ENCODE results near the gene ANKRD63. TPM values are rescaled to one million over a fixed set of nuclear protein-coding genes. Genes with fewer than 3 reads are reported as not detected.

The ANKRD63 gene
- total and polyA plus RNA-seq, 2 of the 13 experiments (the other 11 are each of a cell fraction or from before 2014, with no cell fraction given) = not detected

DNA sequence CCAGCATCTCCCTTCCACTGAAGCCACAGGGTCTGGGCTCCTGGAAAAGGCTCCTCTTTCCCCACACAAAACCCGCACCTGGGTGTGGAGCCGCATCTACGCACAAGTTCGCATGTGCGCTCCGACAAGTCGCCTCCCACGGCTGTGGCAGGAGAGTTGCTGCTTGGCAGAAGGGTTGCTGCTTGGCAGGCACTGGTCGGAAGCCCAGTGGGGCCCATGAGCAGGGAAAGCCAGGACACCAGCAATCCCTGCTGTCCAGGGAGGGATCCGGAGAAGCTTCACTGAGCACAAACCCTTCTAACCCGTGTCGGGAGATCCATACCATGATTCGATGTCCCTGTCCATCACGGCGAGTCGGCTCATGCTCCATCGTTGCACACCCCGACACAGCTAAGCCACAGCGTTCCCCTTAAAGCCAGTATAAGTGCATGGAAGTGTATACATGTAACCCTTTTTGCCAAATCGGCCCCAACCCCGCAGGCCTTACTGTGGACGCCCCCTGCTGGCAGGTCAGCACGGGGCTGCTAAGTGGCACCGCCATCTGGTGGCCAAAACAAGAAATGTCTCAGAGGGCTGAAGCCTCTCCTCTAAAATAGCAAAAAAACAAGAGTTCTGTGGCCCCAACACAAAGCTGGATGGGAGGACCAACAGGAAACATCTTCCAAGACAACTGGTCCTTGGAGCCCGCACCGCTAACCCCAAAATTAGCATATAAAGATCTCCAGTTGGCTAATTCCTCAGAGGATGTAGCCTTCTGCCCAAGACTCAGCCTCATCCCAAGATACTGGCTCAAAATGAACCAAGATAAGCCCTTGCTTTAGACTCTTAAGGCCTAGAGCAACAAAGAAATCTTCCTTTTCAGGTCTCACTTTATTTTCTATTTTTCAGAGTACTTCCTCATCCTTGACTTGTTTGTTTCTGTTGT is 8.3 kb downstream of the ANKRD63 start (continued):
- TF ChIP-seq, protein P1, sequence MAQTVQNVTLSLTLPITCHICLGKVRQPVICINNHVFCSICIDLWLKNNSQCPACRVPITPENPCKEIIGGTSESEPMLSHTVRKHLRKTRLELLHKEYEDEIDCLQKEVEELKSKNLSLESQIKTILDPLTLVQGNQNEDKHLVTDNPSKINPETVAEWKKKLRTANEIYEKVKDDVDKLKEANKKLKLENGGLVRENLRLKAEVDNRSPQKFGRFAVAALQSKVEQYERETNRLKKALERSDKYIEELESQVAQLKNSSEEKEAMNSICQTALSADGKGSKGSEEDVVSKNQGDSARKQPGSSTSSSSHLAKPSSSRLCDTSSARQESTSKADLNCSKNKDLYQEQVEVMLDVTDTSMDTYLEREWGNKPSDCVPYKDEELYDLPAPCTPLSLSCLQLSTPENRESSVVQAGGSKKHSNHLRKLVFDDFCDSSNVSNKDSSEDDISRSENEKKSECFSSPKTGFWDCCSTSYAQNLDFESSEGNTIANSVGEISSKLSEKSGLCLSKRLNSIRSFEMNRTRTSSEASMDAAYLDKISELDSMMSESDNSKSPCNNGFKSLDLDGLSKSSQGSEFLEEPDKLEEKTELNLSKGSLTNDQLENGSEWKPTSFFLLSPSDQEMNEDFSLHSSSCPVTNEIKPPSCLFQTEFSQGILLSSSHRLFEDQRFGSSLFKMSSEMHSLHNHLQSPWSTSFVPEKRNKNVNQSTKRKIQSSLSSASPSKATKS (CRISPR knock-in tag; IDR thresholded peaks at IDR 0.05) = no peak
- TF ChIP-seq, protein P2, sequence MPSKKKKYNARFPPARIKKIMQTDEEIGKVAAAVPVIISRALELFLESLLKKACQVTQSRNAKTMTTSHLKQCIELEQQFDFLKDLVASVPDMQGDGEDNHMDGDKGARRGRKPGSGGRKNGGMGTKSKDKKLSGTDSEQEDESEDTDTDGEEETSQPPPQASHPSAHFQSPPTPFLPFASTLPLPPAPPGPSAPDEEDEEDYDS (CRISPR knock-in tag; IDR thresholded peaks at IDR 0.05) = peak; percentile 61; the same call in 1 of the 2 replicates
- TF ChIP-seq ZNF83 (CRISPR knock-in tag; IDR thresholded peaks at IDR 0.05; ENCODE audit: borderline replicate concordance) (no peak), KDM4B (CRISPR knock-in tag; IDR thresholded peaks at IDR 0.05) (0 out of 2 replicates have a peak, but pooled peaks have one; percentile 39), TBP (CRISPR knock-in tag; IDR thresholded peaks at IDR 0.05) (no peak), ZNF101 (CRISPR knock-in tag; IDR thresholded peaks at IDR 0.05; ENCODE audit: borderline replicate concordance, low read depth) (no peak), ERF (CRISPR knock-in tag; IDR thresholded peaks at IDR 0.05) (peak; percentile 77), ZNF138 (CRISPR knock-in tag; IDR thresholded peaks at IDR 0.05; ENCODE audit: low read depth) (no peak), ZNF10 (CRISPR knock-in tag; IDR thresholded peaks at IDR 0.05; ENCODE audit: borderline replicate concordance, low read depth) (no peak), ZNF547 (CRISPR knock-in tag; IDR thresholded peaks at IDR 0.05) (no peak), RARG (CRISPR knock-in tag; IDR thresholded peaks at IDR 0.05; ENCODE audit: low read depth) (no peak)
- TF ChIP-seq, protein P3, sequence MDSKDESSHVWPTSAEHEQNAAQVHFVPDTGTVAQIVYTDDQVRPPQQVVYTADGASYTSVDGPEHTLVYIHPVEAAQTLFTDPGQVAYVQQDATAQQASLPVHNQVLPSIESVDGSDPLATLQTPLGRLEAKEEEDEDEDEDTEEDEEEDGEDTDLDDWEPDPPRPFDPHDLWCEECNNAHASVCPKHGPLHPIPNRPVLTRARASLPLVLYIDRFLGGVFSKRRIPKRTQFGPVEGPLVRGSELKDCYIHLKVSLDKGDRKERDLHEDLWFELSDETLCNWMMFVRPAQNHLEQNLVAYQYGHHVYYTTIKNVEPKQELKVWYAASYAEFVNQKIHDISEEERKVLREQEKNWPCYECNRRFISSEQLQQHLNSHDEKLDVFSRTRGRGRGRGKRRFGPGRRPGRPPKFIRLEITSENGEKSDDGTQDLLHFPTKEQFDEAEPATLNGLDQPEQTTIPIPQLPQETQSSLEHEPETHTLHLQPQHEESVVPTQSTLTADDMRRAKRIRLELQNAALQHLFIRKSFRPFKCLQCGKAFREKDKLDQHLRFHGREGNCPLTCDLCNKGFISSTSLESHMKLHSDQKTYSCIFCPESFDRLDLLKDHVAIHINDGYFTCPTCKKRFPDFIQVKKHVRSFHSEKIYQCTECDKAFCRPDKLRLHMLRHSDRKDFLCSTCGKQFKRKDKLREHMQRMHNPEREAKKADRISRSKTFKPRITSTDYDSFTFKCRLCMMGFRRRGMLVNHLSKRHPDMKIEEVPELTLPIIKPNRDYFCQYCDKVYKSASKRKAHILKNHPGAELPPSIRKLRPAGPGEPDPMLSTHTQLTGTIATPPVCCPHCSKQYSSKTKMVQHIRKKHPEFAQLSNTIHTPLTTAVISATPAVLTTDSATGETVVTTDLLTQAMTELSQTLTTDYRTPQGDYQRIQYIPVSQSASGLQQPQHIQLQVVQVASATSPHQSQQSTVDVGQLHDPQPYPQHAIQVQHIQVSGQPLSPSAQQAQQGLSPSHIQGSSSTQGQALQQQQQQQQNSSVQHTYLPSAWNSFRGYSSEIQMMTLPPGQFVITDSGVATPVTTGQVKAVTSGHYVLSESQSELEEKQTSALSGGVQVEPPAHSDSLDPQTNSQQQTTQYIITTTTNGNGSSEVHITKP (CRISPR knock-in tag; IDR thresholded peaks at IDR 0.05; ENCODE audit: low read depth) = no peak
- TF ChIP-seq, protein P4, sequence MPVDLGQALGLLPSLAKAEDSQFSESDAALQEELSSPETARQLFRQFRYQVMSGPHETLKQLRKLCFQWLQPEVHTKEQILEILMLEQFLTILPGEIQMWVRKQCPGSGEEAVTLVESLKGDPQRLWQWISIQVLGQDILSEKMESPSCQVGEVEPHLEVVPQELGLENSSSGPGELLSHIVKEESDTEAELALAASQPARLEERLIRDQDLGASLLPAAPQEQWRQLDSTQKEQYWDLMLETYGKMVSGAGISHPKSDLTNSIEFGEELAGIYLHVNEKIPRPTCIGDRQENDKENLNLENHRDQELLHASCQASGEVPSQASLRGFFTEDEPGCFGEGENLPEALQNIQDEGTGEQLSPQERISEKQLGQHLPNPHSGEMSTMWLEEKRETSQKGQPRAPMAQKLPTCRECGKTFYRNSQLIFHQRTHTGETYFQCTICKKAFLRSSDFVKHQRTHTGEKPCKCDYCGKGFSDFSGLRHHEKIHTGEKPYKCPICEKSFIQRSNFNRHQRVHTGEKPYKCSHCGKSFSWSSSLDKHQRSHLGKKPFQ (CRISPR knock-in tag; IDR thresholded peaks at IDR 0.05; ENCODE audit: insufficient replicate concordance) = no peak
- TF ChIP-seq, protein P5, sequence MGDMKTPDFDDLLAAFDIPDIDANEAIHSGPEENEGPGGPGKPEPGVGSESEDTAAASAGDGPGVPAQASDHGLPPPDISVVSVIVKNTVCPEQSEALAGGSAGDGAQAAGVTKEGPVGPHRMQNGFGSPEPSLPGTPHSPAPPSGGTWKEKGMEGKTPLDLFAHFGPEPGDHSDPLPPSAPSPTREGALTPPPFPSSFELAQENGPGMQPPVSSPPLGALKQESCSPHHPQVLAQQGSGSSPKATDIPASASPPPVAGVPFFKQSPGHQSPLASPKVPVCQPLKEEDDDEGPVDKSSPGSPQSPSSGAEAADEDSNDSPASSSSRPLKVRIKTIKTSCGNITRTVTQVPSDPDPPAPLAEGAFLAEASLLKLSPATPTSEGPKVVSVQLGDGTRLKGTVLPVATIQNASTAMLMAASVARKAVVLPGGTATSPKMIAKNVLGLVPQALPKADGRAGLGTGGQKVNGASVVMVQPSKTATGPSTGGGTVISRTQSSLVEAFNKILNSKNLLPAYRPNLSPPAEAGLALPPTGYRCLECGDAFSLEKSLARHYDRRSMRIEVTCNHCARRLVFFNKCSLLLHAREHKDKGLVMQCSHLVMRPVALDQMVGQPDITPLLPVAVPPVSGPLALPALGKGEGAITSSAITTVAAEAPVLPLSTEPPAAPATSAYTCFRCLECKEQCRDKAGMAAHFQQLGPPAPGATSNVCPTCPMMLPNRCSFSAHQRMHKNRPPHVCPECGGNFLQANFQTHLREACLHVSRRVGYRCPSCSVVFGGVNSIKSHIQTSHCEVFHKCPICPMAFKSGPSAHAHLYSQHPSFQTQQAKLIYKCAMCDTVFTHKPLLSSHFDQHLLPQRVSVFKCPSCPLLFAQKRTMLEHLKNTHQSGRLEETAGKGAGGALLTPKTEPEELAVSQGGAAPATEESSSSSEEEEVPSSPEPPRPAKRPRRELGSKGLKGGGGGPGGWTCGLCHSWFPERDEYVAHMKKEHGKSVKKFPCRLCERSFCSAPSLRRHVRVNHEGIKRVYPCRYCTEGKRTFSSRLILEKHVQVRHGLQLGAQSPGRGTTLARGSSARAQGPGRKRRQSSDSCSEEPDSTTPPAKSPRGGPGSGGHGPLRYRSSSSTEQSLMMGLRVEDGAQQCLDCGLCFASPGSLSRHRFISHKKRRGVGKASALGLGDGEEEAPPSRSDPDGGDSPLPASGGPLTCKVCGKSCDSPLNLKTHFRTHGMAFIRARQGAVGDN (CRISPR knock-in tag; IDR thresholded peaks at IDR 0.05) = peak; percentile 51
